Measurements from ENCODE around the gene TP73.

DNA sequence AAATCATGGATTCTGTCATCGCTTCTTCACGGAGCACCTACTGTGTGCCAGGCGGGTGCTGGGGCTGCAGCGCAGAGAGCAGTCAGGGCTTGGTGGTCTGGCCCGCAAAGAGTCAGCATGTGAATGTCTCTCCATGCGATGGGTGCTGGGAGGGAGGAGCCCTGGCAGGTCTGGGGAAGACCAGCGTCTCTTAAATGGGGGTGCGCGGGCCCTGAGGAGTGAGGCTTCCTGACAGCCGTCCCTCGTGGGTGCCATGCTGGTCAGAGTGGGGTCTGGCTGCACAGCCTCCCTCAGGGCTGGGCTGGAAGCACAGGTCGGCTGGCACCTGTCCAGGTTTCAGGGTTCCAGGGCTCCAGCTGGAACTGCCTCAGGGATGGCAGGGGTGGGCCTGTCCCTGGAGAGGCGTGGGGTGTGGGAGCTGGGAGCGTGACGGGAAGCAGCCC lies 18.5 kb downstream of the TP73 start:
- TF ChIP-seq, protein P1, sequence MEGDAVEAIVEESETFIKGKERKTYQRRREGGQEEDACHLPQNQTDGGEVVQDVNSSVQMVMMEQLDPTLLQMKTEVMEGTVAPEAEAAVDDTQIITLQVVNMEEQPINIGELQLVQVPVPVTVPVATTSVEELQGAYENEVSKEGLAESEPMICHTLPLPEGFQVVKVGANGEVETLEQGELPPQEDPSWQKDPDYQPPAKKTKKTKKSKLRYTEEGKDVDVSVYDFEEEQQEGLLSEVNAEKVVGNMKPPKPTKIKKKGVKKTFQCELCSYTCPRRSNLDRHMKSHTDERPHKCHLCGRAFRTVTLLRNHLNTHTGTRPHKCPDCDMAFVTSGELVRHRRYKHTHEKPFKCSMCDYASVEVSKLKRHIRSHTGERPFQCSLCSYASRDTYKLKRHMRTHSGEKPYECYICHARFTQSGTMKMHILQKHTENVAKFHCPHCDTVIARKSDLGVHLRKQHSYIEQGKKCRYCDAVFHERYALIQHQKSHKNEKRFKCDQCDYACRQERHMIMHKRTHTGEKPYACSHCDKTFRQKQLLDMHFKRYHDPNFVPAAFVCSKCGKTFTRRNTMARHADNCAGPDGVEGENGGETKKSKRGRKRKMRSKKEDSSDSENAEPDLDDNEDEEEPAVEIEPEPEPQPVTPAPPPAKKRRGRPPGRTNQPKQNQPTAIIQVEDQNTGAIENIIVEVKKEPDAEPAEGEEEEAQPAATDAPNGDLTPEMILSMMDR (IDR thresholded peaks at IDR 0.05) = no peak
- no peak for TF ChIP-seq POLR2A (IDR thresholded peaks at IDR 0.05)
